Measurements from ENCODE around the gene FCRL5. TPM values are rescaled to one million over a fixed set of nuclear protein-coding genes. Genes with fewer than 3 reads are reported as not detected.
"Not testable (repeated sequence)": the region's sequence is repeated elsewhere in the genome, so short reads cannot be mapped to it uniquely, and the experiment has no call there.

FCRL5 gene
- total RNA-seq, 1 experiment from 2014 or later = not detected

- no peaks in the 10 kb centered on the region for H3K9me2 ChIP-seq (ENCODE audit: insufficient read depth)
- no peak overlapping the region for H3K4me3 ChIP-seq
- TF ChIP-seq EZH2 (IDR thresholded peaks at IDR 0.05; ENCODE audit: low read depth) (no peak), CTCF (conservative IDR thresholded peaks at IDR 0.05) (no peak)
- no peaks in the 10 kb centered on the region for H3K36me3 ChIP-seq (ENCODE audit: low read depth)
- intact Hi-C loops (cut with micrococcal nuclease; ENCODE audit: unreplicated experiment) = no loop called here
- no peaks in the 10 kb centered on the region for H3K4me1 ChIP-seq (replicated peaks; ENCODE audit: insufficient read depth)
- no TSS peak for BruUV-seq (replicated peaks)
- H2AFZ ChIP-seq = no peak overlapping the region
- no peaks in the 10 kb centered on the region for H3K79me2 ChIP-seq (ENCODE audit: low read depth)
- H3K9me3 ChIP-seq (ENCODE audit: insufficient read depth, low read depth) = no peaks in the 10 kb centered on the region
- H3K27ac ChIP-seq = no peak overlapping the region
- H4K20me1 ChIP-seq (ENCODE audit: insufficient read depth) = no peaks in the 10 kb centered on the region
- DNase-seq = no peak
- ChIA-PET POLR2A (ENCODE audit: unreplicated experiment) (no interaction called here), CTCF (interaction anchor here (0.7 kb wide), 1 partner anchor 64 kb away, joined by 4 read pairs; no protein-coding TSS in a partner anchor)
- H3K4me2 ChIP-seq = no peak overlapping the region
- no peaks in the 10 kb centered on the region; the same call in 1 of the 2 replicates for H3K27me3 ChIP-seq (ENCODE audit: insufficient read depth, low read depth)
- no peaks in the 10 kb centered on the region for H3F3A ChIP-seq (ENCODE audit: insufficient read depth, low read depth)
Observed at GRCh38 chr1:157487504-157487903, 64.8 kb downstream of the FCRL5 start.

- intact Hi-C loops (cut with micrococcal nuclease; ENCODE audit: unreplicated experiment) = no loop called here
- no peaks in the 10 kb centered on the region; the same call in 1 of the 2 replicates for H3K27me3 ChIP-seq (ENCODE audit: insufficient read depth, low read depth)
- CTCF ChIA-PET = no interaction called here
- no peak overlapping the region for H2AFZ ChIP-seq
- H3K36me3 ChIP-seq (ENCODE audit: low read depth) = no peaks in the 10 kb centered on the region
- H3K79me2 ChIP-seq (ENCODE audit: low read depth) = no peaks in the 10 kb centered on the region
- no TSS peak for BruUV-seq (replicated peaks)
- DNase-seq = no peak
- no peaks in the 10 kb centered on the region for H4K20me1 ChIP-seq (ENCODE audit: insufficient read depth)
- H3F3A ChIP-seq (ENCODE audit: insufficient read depth, low read depth) = no peaks in the 10 kb centered on the region
- POLR2A ChIA-PET (ENCODE audit: unreplicated experiment) = no interaction called here
- no peak overlapping the region for H3K4me3 ChIP-seq
- no peaks in the 10 kb centered on the region for H3K4me1 ChIP-seq (replicated peaks; ENCODE audit: insufficient read depth)
- no peak for TF ChIP-seq CTCF (conservative IDR thresholded peaks at IDR 0.05)
- no peak for TF ChIP-seq EZH2 (IDR thresholded peaks at IDR 0.05; ENCODE audit: low read depth)
- H3K27ac ChIP-seq = no peak overlapping the region
- no peaks in the 10 kb centered on the region for H3K9me3 ChIP-seq (ENCODE audit: insufficient read depth, low read depth)
- no peaks in the 10 kb centered on the region for H3K9me2 ChIP-seq (ENCODE audit: insufficient read depth)
- no peak overlapping the region for H3K4me2 ChIP-seq
Observed at GRCh38 chr1:157487096-157487495, 65.2 kb downstream of the FCRL5 start.

GRCh38 chr1:157486400-157486799, 65.9 kb downstream of the FCRL5 start:
- H3K4me1 ChIP-seq (replicated peaks; ENCODE audit: insufficient read depth); DNase-seq; H3K27ac ChIP-seq; POLR2A ChIA-PET (ENCODE audit: unreplicated experiment); H3K79me2 ChIP-seq (ENCODE audit: low read depth); H2AFZ ChIP-seq; H3K36me3 ChIP-seq (ENCODE audit: low read depth); H3K4me3 ChIP-seq; intact Hi-C loops (cut with micrococcal nuclease; ENCODE audit: unreplicated experiment); CTCF ChIA-PET; H4K20me1 ChIP-seq (ENCODE audit: insufficient read depth); H3K9me2 ChIP-seq (ENCODE audit: insufficient read depth); BruUV-seq (replicated peaks); H3K4me2 ChIP-seq; H3K27me3 ChIP-seq (ENCODE audit: insufficient read depth, low read depth); H3K9me3 ChIP-seq (ENCODE audit: insufficient read depth, low read depth); H3F3A ChIP-seq (ENCODE audit: insufficient read depth, low read depth): not testable (repeated sequence)

- Histone ChIP-seq H2AFZ (no peak overlapping the region), H3K9me3 (ENCODE audit: insufficient read depth, low read depth) (no peaks in the 10 kb centered on the region), H3F3A (ENCODE audit: insufficient read depth, low read depth) (no peaks in the 10 kb centered on the region), H3K4me1 (replicated peaks; ENCODE audit: insufficient read depth) (no peaks in the 10 kb centered on the region), H3K9me2 (ENCODE audit: insufficient read depth) (no peaks in the 10 kb centered on the region), H3K4me3 (no peak overlapping the region), H3K4me2 (no peak overlapping the region), H3K27me3 (ENCODE audit: insufficient read depth, low read depth) (no peaks in the 10 kb centered on the region; the same call in 1 of the 2 replicates), H3K36me3 (ENCODE audit: low read depth) (no peaks in the 10 kb centered on the region), H3K27ac (no peak overlapping the region), H3K79me2 (ENCODE audit: low read depth) (no peaks in the 10 kb centered on the region), H4K20me1 (ENCODE audit: insufficient read depth) (no peaks in the 10 kb centered on the region)
- TF ChIP-seq CTCF (conservative IDR thresholded peaks at IDR 0.05) (no peak), EZH2 (IDR thresholded peaks at IDR 0.05; ENCODE audit: low read depth) (no peak)
- DNase-seq = no peak
- ChIA-PET POLR2A (ENCODE audit: unreplicated experiment) (no interaction called here), CTCF (no interaction called here)
- BruUV-seq (replicated peaks) = no TSS peak
- intact Hi-C loops (cut with micrococcal nuclease; ENCODE audit: unreplicated experiment) = no loop called here
Observed at GRCh38 chr1:157485793-157486192, 66.5 kb downstream of the FCRL5 start.
